ENCODE measurements around the gene FAM149A. TPM values are rescaled to one million over a fixed set of nuclear protein-coding genes. Genes with fewer than 3 reads are reported as not detected.

The FAM149A gene
- total RNA-seq, 1 experiment from 2014 or later: 6.6 TPM

DNA sequence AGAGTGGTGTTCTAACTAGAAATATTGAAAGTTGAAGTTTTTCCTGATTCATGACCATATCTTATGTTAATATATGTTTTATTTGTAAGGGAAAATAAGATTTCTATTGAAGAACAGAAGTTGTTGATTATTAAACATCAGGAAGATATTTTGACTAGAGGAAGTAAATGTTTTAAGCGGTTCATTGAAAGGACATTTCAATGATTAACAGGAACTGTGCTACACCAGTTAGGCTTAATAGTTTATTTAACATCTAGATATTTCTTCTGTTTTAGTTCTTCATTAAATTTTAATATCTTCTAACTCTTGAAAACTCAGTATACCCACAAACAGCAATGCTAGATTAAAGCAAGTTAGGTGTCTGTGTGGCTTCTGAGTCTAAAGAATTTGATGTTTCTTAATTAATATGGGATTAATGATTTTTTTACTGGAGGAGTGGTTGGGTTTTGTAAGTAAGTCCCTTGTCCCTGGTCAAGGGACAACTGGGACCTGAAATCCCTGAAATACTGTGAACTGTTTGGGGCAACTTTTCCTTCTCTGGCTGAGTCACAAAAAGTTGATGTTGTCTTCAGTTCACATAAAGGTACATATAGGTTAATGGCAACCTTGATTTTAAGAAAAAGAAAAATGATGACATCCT is 44.0 kb downstream of the FAM149A start:
- H3K27me3 ChIP-seq (replicated peaks; ENCODE audit: control insufficient read depth, insufficient read depth, low read length): no peaks in the 10 kb centered on the region
- intact Hi-C loops (cut with micrococcal nuclease; ENCODE audit: unreplicated experiment): no loop called here
- H3K4me3 Mint-ChIP-seq (ENCODE audit: unreplicated experiment): no peak overlapping the region

DNA sequence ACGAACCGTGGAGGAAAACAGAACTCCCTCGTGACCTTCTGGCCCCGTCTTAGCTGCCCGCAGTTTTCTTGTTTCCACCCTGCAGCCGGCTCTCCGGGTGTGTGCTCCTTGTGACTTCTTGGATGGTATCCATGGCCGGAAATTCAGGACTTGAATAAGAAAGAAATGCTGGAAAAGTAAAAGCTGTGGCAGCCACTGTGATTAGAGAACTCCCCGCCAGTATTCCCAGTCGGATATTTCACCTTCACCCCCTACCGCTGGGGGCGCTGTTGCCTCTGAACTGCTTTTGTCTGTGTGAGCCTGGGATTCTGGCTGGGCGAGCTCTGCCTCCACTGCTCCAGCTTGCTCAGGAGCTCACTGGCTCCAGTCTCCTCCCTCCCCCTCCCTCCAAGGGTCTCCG is 45.4 kb downstream of the FAM149A start:
- ChIA-PET CTCF (no interaction called here), POLR2A (no interaction called here)
- intact Hi-C loops (cut with micrococcal nuclease; ENCODE audit: unreplicated experiment): no loop called here
- Histone ChIP-seq H3K4me3 (ENCODE audit: low read depth, low read length) (no peak overlapping the region), H3K9me3 (no peaks in the 10 kb centered on the region), H3K36me3 (ENCODE audit: control insufficient read depth, insufficient read depth, low read length) (no peaks in the 10 kb centered on the region), H3K4me1 (no peaks in the 10 kb centered on the region), H3K27me3 (replicated peaks; ENCODE audit: control insufficient read depth, insufficient read depth, low read length) (no peaks in the 10 kb centered on the region)
- TF ChIP-seq, protein P1, sequence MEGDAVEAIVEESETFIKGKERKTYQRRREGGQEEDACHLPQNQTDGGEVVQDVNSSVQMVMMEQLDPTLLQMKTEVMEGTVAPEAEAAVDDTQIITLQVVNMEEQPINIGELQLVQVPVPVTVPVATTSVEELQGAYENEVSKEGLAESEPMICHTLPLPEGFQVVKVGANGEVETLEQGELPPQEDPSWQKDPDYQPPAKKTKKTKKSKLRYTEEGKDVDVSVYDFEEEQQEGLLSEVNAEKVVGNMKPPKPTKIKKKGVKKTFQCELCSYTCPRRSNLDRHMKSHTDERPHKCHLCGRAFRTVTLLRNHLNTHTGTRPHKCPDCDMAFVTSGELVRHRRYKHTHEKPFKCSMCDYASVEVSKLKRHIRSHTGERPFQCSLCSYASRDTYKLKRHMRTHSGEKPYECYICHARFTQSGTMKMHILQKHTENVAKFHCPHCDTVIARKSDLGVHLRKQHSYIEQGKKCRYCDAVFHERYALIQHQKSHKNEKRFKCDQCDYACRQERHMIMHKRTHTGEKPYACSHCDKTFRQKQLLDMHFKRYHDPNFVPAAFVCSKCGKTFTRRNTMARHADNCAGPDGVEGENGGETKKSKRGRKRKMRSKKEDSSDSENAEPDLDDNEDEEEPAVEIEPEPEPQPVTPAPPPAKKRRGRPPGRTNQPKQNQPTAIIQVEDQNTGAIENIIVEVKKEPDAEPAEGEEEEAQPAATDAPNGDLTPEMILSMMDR (IDR thresholded peaks at IDR 0.05; ENCODE audit: insufficient read depth in 1 of 2, low read depth in 1 of 2, low read length in 1 of 2, severe bottlenecking in 1 of 2, unreplicated experiment in 1 of 2): no peak
- H3K27me3 Mint-ChIP-seq (ENCODE audit: insufficient read depth, unreplicated experiment): peaks cover 6% of the 10 kb centered on the region
- no peak overlapping the region for H3K27ac Mint-ChIP-seq (ENCODE audit: unreplicated experiment)
- no peak overlapping the region for H3K4me3 Mint-ChIP-seq (ENCODE audit: unreplicated experiment)
- no TSS peak for BruUV-seq (replicated peaks)
- H3K36me3 Mint-ChIP-seq (ENCODE audit: insufficient read depth, unreplicated experiment): no peaks in the 10 kb centered on the region
- DNase-seq: no peak
- peaks cover 7% of the 10 kb centered on the region for H3K4me1 Mint-ChIP-seq (ENCODE audit: low read depth, unreplicated experiment)
- H3K9me3 Mint-ChIP-seq (ENCODE audit: unreplicated experiment): no peaks in the 10 kb centered on the region

More for the DNA sequence above, 44.0 kb downstream of the FAM149A start:
- H3K9me3 ChIP-seq: no peaks in the 10 kb centered on the region
- H3K27me3 Mint-ChIP-seq (ENCODE audit: insufficient read depth, unreplicated experiment): peaks cover 6% of the 10 kb centered on the region
- H3K4me1 ChIP-seq: 0 out of 2 replicates have a peak, but pooled peaks cover 4% of the 10 kb centered on the region
- CTCF ChIA-PET: no interaction called here
- no peak for DNase-seq
- no TSS peak for BruUV-seq (replicated peaks)
- peaks cover 7% of the 10 kb centered on the region for H3K4me1 Mint-ChIP-seq (ENCODE audit: low read depth, unreplicated experiment)
- no peaks in the 10 kb centered on the region for H3K36me3 ChIP-seq (ENCODE audit: control insufficient read depth, insufficient read depth, low read length)
- TF ChIP-seq, protein P1 (IDR thresholded peaks at IDR 0.05; ENCODE audit: insufficient read depth in 1 of 2, low read depth in 1 of 2, low read length in 1 of 2, severe bottlenecking in 1 of 2, unreplicated experiment in 1 of 2): no peak
- no peaks in the 10 kb centered on the region for H3K9me3 Mint-ChIP-seq (ENCODE audit: unreplicated experiment)
- no peaks in the 10 kb centered on the region for H3K36me3 Mint-ChIP-seq (ENCODE audit: insufficient read depth, unreplicated experiment)
- POLR2A ChIA-PET: no interaction called here
- no peak overlapping the region for H3K27ac Mint-ChIP-seq (ENCODE audit: unreplicated experiment)
- no peak overlapping the region for H3K4me3 ChIP-seq (ENCODE audit: low read depth, low read length)

DNA sequence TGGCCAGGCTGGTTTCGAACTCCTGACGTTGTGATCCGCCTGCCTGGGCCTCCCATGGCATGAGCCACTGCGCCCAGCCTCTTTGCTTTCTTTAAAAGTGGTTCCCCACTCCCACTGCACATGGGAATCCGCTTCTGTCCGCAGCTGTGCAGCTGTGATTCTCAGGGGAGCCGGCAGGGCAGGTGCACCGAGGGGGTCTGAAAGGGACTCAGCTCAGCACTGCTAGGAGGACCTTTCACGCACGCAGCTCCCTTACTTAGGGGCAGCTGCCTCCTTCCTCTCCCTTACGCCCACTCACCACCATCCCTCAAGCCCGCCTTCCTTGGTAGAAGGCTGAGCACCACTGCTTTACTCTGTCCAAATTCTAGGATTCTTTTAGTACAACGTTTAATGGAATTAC is 46.4 kb downstream of the FAM149A start:
- H3K4me3 ChIP-seq (ENCODE audit: low read depth, low read length): no peak overlapping the region
- intact Hi-C loops (cut with micrococcal nuclease; ENCODE audit: unreplicated experiment): no loop called here
- Mint-ChIP-seq H3K36me3 (ENCODE audit: insufficient read depth, unreplicated experiment) (no peaks in the 10 kb centered on the region), H3K27ac (ENCODE audit: unreplicated experiment) (no peak overlapping the region), H3K9me3 (ENCODE audit: unreplicated experiment) (no peaks in the 10 kb centered on the region), H3K4me3 (ENCODE audit: unreplicated experiment) (no peak overlapping the region), H3K4me1 (ENCODE audit: low read depth, unreplicated experiment) (peaks cover 2% of the 10 kb centered on the region), H3K27me3 (ENCODE audit: insufficient read depth, unreplicated experiment) (peaks cover 2% of the 10 kb centered on the region)
- no peaks in the 10 kb centered on the region for H3K9me3 ChIP-seq
- POLR2A ChIA-PET: no interaction called here
- TF ChIP-seq, protein P1 (IDR thresholded peaks at IDR 0.05; ENCODE audit: insufficient read depth in 1 of 2, low read depth in 1 of 2, low read length in 1 of 2, severe bottlenecking in 1 of 2, unreplicated experiment in 1 of 2): no peak
- no peaks in the 10 kb centered on the region for H3K4me1 ChIP-seq
- no TSS peak for BruUV-seq (replicated peaks)
- CTCF ChIA-PET: no interaction called here
- DNase-seq: no peak
- H3K27me3 ChIP-seq (replicated peaks; ENCODE audit: control insufficient read depth, insufficient read depth, low read length): no peaks in the 10 kb centered on the region
- H3K36me3 ChIP-seq (ENCODE audit: control insufficient read depth, insufficient read depth, low read length): no peaks in the 10 kb centered on the region
